ENCODE measurements around the gene SLC16A10.

DNA sequence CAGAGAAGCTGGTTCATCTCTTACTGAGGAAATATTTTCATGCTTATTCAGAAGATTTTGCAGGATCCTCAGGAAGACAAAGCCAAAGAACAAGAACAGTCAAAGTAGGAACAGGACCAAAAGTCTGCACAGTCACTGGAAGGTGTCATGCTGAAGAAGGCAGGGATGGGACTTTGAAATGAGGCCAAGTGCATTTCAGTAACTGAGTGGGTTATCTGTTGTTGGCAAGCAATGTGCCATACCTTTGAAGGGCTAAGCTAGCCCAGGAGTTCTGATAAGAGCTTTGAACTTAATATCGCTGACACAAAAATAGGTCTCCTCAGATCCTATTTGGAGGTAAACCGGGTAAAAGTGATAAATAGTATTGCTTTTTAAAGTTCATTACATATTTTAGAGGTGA, 31.5 kb downstream of the SLC16A10 start:
- no peak for TF ChIP-seq POLR2A (IDR thresholded peaks at IDR 0.05; ENCODE audit: low read depth, low read length)
- no peak for TF ChIP-seq TAF1 (IDR thresholded peaks at IDR 0.05; ENCODE audit: low read depth, low read length)
- TF ChIP-seq POLR2AphosphoS5 (IDR thresholded peaks at IDR 0.05; ENCODE audit: low read depth, low read length): no peak
- no peak for TF ChIP-seq PAX5 (IDR thresholded peaks at IDR 0.05; ENCODE audit: insufficient read depth, low read length, severe bottlenecking)
- TF ChIP-seq SPI1 (IDR thresholded peaks at IDR 0.05; ENCODE audit: low read depth, low read length): no peak
- no peak for TF ChIP-seq POU2F2 (IDR thresholded peaks at IDR 0.05; ENCODE audit: low read depth, low read length)
